Measurements from ENCODE around the gene HEATR5A.
"Not testable (repeated sequence)": the region's sequence is repeated elsewhere in the genome, so short reads cannot be mapped to it uniquely, and the experiment has no call there.

The HEATR5A gene

GRCh38 chr14:31278883-31279282, 141.5 kb downstream of the HEATR5A start:
- no peak for DNase-seq

- no peak for DNase-seq
Observed at GRCh38 chr14:31277085-31277484, 143.3 kb downstream of the HEATR5A start.

DNA sequence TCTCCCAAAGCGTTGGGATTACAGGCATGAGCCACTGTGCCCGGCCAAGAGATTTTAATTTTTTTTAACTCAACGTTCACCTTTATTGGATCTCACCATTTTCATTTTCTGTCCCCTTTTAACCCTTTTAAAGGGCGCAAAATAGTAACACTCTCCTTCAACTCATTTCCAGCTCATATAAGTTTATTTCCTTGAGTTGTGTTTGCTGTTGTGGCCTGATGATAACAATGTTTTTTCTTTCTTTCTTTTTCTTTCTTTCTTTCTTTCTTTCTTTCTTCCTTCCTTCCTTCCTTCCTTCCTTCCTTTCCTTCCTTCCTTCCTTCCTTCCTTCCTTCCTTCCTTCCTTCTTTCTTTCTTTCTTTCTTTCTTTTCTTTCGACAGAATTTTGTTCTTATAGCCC, 143.9 kb downstream of the HEATR5A start:
- DNase-seq, result not testable (repeated sequence)

- DNase-seq, result no peak
Observed at GRCh38 chr14:31275731-31276130, 144.6 kb downstream of the HEATR5A start.

DNA sequence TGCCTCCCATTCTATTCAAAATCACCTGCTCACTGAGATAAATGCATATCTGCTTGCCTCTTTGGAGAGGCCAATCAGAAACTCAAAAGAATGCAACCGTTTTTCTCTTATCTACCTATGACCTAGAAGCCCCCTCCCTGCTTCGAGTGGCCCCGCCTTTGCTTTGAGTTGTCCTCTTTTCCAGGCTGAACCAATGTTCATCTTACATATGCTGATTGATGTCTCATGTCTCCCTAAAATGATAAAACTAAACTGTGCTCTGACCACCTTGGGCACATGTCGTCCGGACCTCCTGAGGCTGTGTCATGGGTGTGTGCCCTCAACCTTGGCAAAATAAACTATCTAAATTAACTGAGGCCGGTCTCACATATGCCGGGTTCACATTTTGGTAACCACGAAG, 148.7 kb downstream of the HEATR5A start:
- no peak for DNase-seq

- no peak for DNase-seq
Observed at GRCh38 chr14:31270196-31270772, 150.1 kb downstream of the HEATR5A start.

- DNase-seq, result no peak
Observed at GRCh38 chr14:31269634-31270195, 150.6 kb downstream of the HEATR5A start.

DNA sequence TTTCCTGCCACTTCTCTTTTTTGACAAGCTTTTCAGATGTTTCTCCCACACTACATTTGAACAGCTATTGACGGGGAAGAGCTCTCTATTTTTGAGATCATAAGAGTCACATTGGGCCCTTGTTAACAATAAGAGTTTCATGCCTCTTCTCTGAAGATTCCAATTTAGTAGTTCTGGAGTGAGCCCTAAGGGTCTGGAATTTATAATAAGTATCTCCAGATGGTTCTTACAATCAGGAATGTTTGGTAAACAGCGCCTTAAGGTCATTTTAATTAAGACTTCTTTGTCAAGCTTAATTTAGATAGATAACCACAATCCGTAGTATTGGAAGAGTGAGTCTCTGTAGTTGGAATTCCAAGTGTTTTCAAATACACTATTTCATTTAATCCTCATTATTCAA, 152.1 kb downstream of the HEATR5A start:
- no peak for DNase-seq

DNA sequence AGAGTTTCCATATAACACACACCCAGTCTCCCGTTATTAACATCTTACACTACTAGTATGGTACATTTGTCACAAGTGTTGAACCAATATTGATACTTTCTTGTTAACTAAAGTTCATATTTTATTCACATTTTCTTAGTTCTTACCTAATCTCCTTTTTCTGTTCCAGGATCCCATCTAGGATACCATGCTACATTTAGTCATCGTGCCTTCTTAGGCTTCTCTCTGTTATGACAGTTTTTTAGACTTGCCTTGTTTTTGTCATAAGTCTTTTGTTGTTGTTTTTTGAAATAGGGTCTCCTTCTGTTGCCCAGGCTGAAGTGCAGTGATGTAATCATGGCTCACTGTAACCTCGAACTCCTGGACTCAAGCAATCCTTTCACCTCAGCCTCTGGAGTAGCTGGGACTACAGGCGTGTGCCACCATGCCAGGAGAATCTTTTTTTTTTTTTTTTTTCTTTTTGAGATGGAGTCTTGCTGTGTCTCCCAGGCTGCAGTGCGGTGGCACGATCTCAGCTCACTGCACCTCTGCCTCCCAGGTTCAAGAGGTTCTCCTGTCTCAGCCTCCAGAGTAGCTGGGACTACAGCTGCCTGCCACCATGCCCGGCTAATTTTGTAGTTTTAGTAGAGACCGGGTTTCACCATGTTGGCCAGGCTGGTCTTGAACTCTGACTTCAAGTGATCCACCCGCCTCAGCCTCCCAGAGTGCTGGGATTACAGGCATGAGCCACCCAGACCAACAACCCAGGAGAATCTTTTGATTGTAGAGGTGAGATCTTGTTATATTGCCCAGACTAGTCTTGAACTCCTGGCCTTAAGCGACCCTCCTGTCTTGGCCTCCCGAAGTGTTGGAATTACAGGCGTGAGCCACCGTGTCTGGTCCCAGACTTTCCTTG, 153.7 kb downstream of the HEATR5A start:
- no peak for DNase-seq

DNA sequence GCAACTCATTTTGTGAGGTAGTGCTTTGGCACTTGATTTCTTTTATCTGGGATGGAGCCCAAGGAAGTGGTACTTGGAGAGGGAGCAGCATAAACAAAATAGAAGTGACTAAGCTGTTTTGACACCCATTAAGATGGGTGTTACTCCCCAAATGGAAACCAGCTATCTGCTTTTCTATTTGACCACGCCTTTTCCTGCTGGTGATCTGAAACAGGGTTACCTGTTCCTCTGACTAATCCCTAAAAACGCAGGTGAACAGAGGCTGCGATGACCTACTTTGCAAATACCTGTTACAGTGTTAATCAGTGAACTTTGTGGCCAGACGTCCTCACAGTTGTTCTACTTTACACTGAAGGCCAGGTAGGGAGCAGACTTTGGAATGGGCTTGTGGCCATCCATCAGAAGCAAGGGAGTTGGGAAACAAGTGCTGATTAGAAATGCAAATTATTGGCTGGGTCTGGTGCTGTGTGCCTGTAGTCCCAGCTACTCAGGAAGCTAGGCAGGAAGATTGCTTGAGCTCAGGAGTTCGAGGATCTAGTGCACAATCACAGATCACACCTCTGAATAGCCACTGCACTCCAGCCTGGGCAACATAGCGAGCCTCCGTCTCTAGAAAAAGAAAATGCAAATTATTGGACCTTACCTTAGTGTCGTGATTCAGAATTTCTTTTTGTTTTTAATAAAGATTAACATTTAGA, 154.5 kb downstream of the HEATR5A start:
- no peak for DNase-seq

- DNase-seq, result peak; percentile 55 to 85
Observed at GRCh38 chr14:31263485-31264133, 156.7 kb downstream of the HEATR5A start.

DNA sequence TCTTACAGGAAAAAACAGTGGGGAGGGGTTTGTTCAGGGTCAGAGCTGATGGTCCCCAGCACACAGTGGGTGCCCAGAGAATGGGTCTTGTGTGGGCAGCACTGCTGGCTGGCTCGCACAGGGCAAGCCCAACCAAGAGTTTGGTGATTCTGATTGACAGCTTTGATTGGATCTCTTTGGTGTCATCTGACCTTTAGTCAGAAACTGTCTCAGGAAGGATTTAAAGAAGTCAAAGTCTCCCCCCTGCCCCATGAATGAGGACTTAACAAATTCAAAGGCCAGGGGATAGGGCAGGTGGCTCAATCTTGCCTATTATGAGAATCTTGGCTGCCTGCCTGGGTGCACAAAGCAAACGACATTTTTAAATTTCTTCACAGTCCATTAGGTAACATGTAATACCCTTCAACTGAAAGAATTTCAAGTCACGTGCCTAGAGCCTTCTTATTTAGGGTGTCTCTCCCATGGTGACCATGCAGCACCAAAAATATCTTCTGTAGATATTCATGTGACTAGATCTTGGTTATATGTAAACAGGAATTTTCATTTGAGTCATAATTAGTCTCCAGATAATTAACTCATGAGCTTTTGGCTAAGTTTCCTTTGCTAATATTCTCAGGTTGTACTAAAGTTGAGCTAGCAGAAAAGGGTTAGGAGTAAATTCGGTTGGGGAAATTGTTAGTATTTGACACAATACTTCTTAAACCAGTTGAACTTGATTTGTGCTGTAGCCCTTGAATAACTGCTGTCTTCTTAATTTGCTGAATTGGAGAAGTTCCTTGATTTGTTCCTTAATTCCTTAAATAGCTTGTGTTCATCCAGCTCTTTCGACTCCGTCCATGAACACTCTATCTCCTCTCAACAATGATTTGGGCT, 158.3 kb downstream of the HEATR5A start:
- no peak for DNase-seq

GRCh38 chr14:31261523-31261858, 158.9 kb downstream of the HEATR5A start:
- no peak for DNase-seq

GRCh38 chr14:31259040-31259435, 161.3 kb downstream of the HEATR5A start:
- DNase-seq, result not testable (repeated sequence)

DNA sequence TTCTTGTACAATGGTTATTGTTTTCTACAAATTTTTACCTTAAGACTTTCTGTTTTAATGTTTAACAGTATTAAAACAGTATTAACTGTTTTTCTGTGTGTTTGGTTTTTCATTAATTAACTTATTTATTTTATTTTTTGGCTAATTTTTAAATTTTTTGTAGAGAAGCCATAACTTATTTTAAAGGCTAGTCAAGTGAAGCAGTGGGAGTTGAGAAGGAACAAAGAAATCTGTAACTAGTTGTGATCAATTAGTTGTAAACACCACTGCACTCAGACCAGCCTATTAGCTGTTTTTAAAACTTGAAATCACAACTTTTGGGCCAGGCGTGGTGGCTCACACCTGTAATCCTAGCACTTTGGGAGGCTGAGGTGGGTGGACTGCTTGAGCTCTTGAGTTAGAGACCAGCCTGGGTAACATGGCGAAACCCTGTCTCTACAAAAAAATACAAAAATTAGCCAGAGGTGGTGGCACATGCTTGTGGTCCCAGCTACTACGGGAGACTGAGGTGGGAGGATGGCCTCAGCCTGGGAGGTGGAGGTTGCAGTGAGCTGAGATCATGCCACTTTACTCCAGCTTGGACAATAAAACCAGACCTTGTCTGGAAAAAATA, 161.8 kb downstream of the HEATR5A start:
- no peak for DNase-seq

DNA sequence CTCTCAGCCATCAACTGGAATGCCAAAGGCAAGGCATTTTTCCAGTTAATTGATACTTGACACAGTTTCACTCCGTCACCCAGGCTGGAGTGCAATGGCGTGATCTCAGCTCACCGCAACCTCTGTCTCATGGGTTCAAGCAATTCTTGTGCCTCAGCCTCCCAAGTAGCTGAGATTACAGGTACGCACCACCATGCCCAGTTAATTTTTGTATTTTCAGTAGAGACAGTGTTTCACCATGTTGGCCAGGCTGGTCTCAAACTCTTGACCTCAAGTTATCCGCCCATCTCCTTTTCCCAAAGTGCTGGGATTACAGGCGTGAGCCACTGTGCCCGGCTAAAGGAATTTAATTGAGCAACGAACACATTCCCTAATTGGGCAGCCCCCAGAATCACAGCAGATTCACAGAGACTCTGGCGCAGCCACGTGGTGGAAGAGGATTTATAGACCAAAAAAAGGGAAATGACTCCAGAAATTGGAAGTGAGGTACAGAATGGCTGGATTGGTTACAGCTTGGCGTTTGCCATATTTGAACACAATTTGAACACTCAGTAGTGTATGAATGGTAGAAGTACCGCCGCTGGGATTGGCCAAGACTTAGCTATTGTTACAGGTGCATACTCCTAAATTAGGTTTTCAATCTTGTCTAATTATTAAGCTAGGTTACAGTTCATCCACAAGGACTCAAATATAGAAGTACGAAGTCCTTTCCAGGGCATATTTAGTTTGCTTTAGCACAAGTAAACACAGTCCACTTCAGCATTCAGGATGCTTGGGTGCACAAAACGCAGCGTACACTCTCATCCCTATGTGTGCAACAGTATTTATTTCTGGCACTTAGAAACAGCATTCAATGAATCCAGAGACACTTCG, 162.6 kb downstream of the HEATR5A start:
- not testable (repeated sequence) for DNase-seq

GRCh38 chr14:31257244-31257553, 163.2 kb downstream of the HEATR5A start:
- DNase-seq, result no peak

DNA sequence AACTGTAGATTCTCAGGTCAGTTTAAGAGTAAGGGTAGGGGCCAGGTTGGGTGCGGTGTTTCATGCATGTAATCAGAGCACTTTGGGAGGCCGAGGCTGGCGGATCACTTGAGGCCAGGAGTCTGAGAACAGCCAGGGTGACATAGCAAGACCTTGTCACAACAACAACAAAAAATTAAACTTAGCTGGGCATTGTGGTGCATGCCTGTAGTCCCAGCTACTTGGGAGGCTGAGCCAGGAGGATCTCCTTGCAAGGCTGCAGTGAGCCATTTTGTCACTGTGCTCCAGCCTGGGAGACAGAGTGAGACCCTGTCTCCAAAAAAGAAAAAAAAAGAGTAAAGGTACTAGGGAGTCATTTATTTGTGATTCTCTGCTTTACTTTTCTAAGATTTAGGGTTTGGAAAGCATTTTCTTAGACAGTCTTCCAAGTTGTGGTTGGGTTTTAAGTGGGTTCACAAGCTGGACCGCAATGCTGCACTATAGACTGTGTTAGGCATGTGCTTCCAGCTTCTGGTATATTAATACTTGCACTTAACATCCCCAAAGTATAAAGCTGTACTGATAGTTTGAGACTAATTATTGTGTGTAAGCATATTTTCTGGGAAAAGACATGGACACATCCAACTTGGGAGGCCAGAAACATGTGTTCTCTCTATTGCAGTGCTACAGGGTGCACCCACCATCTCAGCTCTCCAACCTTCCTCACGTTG, 163.7 kb downstream of the HEATR5A start:
- no peak for DNase-seq

DNA sequence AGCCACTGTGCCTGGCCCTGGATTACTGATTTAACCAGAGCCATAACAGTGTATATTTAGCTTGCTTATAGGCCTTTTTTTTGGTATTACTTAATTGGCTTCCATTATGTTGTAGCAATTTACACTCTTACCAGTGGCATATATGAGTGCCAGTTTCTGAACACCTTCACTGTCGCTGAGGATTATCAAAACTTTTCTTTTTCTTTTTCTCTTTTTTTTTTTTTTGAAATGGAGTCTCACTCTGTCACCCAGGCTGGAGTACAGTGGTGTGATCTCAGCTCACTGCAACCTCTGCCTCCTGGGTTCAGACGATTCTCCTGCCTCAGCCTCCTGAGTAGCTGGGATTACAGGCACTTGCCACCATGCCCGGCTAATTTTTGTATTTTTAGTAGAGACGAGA, 164.4 kb downstream of the HEATR5A start:
- DNase-seq, result not testable (repeated sequence)

- no peak for DNase-seq
Observed at GRCh38 chr14:31255286-31255685, 165.1 kb downstream of the HEATR5A start.

All from SW 1271 (cell line).